Left lobe of liver (tissue), 2 donors: ENCODE results near the gene LARGE1. TPM values are rescaled to one million over a fixed set of nuclear protein-coding genes. Genes with fewer than 3 reads are reported as not detected.

Experiments
- ATAC-seq: fragments of 200-7000 bp; cut with Tn5 transposase; one replicate; pipeline ENCODE4 v1.9.1; 2020; ENCODE audit warnings: mild to moderate bottlenecking, moderate library complexity
- DNase-seq: peaks from one replicate; pipeline ENCODE4 v3.0.0-alpha.2; 2020; ENCODE audit warnings: low spot score
- total RNA-seq: library from RNA; stranded (reverse); gene quantifications from one replicate; pipeline ENCODE4 v1.2.1, GENCODE V29; 2021
- donor health status: DM: no; HTN: no; CAD: no; lungs with moderate emphysema.
- donor health status: DM: no; HTN: yes; CAD: no.

LARGE1 gene
- total RNA-seq, 1 donor from 2014 or later, result 27.2 TPM

GRCh38 chr22:33786149-33786548, 134.1 kb downstream of the LARGE1 start:
- DNase-seq (no peak), ATAC-seq (no peak)

DNA sequence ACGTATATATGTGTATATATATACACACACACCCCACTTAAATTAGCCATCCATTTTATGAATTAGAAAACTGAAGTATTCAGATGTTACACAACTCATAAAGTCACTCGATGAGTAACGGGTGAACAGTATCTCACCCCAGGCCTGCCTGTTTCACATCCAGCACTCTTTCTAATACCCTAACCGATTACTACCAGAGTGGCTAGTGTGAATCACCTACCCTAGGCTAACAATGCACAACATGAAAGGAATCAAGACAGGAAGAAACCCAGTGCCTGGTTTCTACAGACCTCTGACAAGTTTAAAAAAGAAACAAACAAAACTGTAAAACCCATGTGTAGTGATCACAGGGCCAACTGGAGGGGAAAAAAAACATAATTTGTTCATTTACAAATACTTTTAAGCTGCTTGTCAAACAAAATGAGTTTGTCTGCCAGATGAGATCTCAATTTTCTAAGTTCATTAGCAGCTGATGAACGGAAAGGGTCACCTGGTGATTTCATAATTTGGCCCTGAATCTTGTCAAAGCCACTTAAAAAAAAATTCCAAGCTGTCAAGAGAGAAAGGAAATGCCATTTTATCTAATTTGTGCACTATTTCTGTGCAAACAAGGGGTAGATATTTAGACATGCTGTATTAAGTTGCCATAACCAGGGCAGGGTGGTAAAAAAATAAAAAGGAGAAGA, 134.8 kb downstream of the LARGE1 start:
- ATAC-seq, result peak; percentile 17
- no peak for DNase-seq

GRCh38 chr22:33781411-33781810, 138.9 kb downstream of the LARGE1 start:
- peak; percentile 37 for ATAC-seq
- DNase-seq, result no peak

- DNase-seq, result no peak
- peak; percentile 68 for ATAC-seq
These were observed 139.6 kb downstream of the LARGE1 start for GRCh38 chr22:33780531-33781136.

- DNase-seq (no peak), ATAC-seq (no peak)
These were observed 141.0 kb downstream of the LARGE1 start for GRCh38 chr22:33779243-33779642.

DNA sequence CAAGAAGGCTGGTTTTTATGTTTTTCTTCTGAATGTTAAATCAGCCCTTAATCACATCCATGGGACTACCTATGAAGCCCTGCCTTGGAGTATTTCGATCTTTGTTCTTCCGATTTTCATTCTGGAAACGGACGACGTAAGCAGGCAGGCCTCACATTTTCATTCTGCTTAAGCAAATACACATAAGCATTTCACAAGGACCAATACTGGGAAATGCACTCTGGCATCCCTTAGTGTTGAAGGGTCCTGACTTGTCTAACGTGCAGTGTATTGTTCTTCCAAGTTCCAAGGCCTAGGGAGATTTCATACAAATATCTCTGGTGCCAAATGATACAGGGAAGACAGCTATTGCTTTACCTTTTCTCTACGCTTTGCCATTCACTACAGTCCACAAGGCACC, 143.8 kb downstream of the LARGE1 start:
- peak; percentile 64 for ATAC-seq
- DNase-seq, result no peak

GRCh38 chr22:33774781-33775180, 145.5 kb downstream of the LARGE1 start:
- DNase-seq, result no peak
- ATAC-seq, result no peak

- no peak for ATAC-seq
- DNase-seq, result no peak
These were observed 147.5 kb downstream of the LARGE1 start for GRCh38 chr22:33772745-33773144.

- no peak for DNase-seq
- ATAC-seq, result no peak
These were observed 149.1 kb downstream of the LARGE1 start for GRCh38 chr22:33771136-33771535.

- ATAC-seq (no peak), DNase-seq (no peak)
These were observed 149.6 kb downstream of the LARGE1 start for GRCh38 chr22:33770723-33771122.

GRCh38 chr22:33766091-33766490, 154.2 kb downstream of the LARGE1 start:
- no peak for ATAC-seq

GRCh38 chr22:33758961-33759360, 161.3 kb downstream of the LARGE1 start:
- DNase-seq (no peak), ATAC-seq (no peak)

More at GRCh38 chr22:33766091-33766490, 154.2 kb downstream of the LARGE1 start:
- DNase-seq, result no peak

DNA sequence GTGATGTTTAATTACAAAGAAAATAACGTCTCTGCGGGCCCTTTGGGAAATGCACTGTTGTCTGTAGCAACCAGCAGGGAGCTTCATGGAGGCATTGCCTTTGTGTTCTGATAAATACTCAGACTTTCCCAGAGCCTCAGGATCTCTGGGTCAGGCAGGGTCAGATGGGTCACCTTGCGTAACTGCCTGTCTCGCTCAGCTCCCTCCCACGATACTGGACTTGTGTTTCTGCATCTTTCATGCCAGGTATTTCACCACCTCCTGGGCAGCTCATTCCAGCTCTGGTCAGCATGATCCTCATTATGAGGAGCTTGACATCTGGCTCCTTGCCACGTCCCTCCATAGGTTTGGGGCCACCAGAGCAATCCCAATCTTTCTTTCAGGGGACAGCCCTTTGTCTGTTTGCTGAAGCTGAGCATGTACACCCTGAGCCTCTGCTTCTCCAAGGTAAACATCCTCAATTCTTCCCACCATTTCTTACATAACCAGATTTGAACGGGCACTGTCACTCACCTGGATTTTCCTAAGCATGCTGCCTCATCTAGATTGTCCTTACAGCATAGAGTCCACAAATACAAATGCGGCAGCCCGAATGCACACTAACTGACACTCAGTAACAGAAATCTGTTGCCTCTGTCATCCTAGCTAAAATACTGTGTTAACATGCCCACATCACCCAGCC, 162.3 kb downstream of the LARGE1 start:
- DNase-seq (peak; percentile 89), ATAC-seq (peak; percentile 93)

- DNase-seq (no peak), ATAC-seq (no peak)
These were observed 163.1 kb downstream of the LARGE1 start for GRCh38 chr22:33757041-33757801.

GRCh38 chr22:33756508-33756949, 163.7 kb downstream of the LARGE1 start:
- no peak for ATAC-seq
- DNase-seq, result no peak

GRCh38 chr22:33748714-33749113, 171.6 kb downstream of the LARGE1 start:
- ATAC-seq (no peak), DNase-seq (no peak)

DNA sequence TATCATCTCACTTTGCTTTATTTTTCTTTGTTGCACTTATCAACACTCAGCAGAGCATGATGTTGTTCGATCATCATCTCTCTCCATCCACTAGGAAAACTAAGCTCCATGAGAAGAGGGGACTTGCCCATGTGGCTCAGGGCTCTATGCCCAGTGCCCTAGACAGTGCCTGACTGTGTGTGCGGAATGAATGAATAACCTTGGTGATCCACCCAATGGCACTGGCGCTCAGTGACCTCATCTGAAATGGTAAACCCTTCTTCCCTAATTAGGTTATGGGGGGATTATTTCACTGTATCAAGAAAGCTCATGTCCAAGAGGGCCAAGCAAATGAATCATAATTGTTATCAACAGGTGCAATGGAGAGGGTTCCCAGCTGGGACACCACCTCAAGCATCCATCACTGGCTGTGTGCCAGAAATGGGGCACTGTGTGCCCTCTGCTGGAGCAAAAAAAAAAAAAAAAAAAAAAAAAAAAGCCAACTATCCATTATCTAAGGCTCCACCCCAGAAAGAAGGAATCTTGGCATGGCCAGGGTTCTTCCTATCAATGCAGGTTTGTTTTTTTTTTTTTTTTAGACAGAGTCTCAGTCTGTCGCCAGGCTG, 172.6 kb downstream of the LARGE1 start:
- ATAC-seq, result no peak

DNA sequence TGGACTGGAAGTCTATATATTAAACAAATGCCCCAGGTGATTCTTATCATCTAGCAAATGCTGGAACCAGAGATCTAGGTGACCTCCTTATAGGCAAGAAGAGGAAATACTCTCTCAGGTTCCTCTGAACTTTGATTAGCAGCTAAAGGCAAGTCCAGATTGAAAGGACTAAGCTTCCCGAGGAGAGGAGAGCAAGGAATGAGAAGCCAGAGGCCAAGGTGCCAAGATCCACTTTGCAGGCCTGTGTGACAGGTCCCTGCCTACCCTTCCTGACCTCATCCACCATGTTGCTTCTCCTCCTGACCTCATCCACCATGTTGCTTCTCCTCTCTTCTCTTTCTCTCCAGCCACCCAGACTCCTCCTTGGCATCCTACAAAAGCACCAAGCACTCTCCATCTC, 173.2 kb downstream of the LARGE1 start:
- no peak for DNase-seq

More for the DNA sequence above, 172.6 kb downstream of the LARGE1 start:
- DNase-seq, result no peak

DNA sequence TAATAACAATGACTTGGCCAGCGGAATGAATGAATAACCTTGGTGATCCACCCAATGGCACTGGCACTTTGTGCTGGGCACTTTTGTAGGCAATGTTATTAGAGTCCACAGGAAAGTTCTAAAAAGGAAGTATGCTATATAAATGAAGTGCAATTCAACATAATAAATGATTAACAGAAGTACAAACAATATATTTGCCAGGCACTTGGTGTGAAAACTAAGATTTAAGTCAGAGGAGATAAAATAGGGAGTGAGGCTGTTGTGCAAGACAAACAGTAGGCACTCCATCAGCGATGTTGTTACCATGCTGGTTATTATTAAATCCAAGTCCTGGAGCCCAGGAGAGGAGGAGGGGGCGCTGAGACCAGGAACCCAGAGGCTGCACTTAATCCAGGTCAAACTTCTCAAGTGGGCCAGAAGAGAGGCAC, 173.8 kb downstream of the LARGE1 start:
- DNase-seq (peak; percentile 64), ATAC-seq (peak; percentile 83)

More for the DNA sequence above, 173.2 kb downstream of the LARGE1 start:
- peak; percentile 36 for ATAC-seq

DNA sequence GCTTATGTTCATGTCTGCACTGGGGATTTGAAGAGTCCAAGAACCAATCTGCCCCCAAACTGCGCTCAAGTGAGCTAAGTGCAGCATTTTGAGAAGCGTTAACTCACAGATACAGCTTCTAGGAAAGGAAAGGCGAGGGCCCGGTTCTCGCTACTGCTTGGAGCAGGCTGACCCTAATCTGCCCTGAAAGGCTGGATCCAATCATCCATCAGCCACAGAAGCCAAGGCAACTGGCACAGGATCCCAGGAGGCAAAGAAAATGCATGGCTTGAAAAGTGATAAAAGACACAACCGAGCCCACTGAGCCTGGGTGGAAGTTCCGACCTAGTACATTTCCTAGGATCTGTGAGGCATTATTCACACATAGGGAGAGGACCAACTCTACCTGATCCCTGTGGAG, 174.8 kb downstream of the LARGE1 start:
- DNase-seq (no peak), ATAC-seq (no peak)

DNA sequence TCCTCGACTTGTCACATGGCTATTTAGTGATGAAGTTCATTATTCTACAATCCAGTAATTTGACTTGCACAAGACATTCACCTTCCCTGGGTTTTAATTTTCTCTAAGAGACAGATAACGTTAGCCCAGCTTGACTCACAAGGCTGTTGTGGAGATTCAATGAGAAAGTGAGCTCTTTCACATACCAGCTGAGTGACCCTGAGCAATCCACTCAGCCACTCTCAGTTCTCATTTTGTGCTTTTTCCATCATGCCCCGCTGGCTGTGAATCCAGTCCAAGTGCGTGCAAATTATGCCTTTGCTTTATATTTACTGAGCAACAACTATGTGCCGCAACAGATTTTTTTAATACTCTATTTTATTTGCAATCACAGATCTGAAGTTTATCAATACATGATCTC, 176.5 kb downstream of the LARGE1 start:
- DNase-seq (no peak), ATAC-seq (no peak)
